ENCODE results near the gene PLAU. TPM values are rescaled to one million over a fixed set of nuclear protein-coding genes. Genes with fewer than 3 reads are reported as not detected.

PLAU gene
- total and polyA plus RNA-seq, 2 donors (not counting 1 experiment from before 2014, with no cell fraction given) = 93.6 to 98.9 TPM

- Histone ChIP-seq H4K20me1 (ENCODE audit: control insufficient read depth, extremely low read depth, insufficient read depth, low read length) (no peaks in the 10 kb centered on the region), H3K79me2 (ENCODE audit: control insufficient read depth, insufficient read depth, low read length) (no peaks in the 10 kb centered on the region), H3K9me3 (ENCODE audit: control insufficient read depth, insufficient read depth, low read depth, low read length) (no peaks in the 10 kb centered on the region), H3K27ac (ENCODE audit: insufficient read depth, low read length) (peak overlapping the region; percentile 10), H3K4me2 (ENCODE audit: extremely low read depth, insufficient read depth, low read length) (no peak overlapping the region), H2AFZ (ENCODE audit: low read length) (peak overlapping the region; percentile 41), H3K36me3 (ENCODE audit: control insufficient read depth, insufficient read depth, low read length) (peaks cover 8% of the 10 kb centered on the region), H3K4me1 (ENCODE audit: control insufficient read depth, extremely low read depth, insufficient read depth, low read length) (no peaks in the 10 kb centered on the region), H3K9ac (ENCODE audit: insufficient read depth, low read length) (no peak overlapping the region), H3K27me3 (ENCODE audit: control insufficient read depth, insufficient read depth, low read length) (no peaks in the 10 kb centered on the region), H3K4me3 (replicated peaks in 1 of 4; ENCODE audit: control extremely low read depth in 1 of 4, insufficient read depth in 1 of 4, low read depth in 3 of 4, low read length in 4 of 4) (no peak overlapping the region)
- TF ChIP-seq EZH2 (IDR thresholded peaks at IDR 0.05; ENCODE audit: low read length, missing control alignments) (no peak), CTCF (conservative IDR thresholded peaks at IDR 0.05 in 1 of 2, IDR thresholded peaks at IDR 0.05 in 1 of 2; ENCODE audit: low read depth in 1 of 2, low read length in 2 of 2) (no peak)
- no peak for DNase-seq (ENCODE audit: low read depth in 2 of 2)
Measured at GRCh38 chr10:73920089-73920488, 9.2 kb downstream of the PLAU start.

GRCh38 chr10:73922007-73922863 lies 11.3 kb downstream of the PLAU start:
- Histone ChIP-seq H3K4me3 (replicated peaks in 1 of 4; ENCODE audit: control extremely low read depth in 1 of 4, insufficient read depth in 1 of 4, low read depth in 3 of 4, low read length in 4 of 4) (no peak overlapping the region), H3K79me2 (ENCODE audit: control insufficient read depth, insufficient read depth, low read length) (no peaks in the 10 kb centered on the region), H3K9me3 (ENCODE audit: control insufficient read depth, insufficient read depth, low read depth, low read length) (no peaks in the 10 kb centered on the region), H3K27me3 (ENCODE audit: control insufficient read depth, insufficient read depth, low read length) (no peaks in the 10 kb centered on the region), H2AFZ (ENCODE audit: low read length) (no peak overlapping the region), H3K4me2 (ENCODE audit: extremely low read depth, insufficient read depth, low read length) (no peak overlapping the region), H3K36me3 (ENCODE audit: control insufficient read depth, insufficient read depth, low read length) (no peaks in the 10 kb centered on the region), H4K20me1 (ENCODE audit: control insufficient read depth, extremely low read depth, insufficient read depth, low read length) (no peaks in the 10 kb centered on the region), H3K27ac (ENCODE audit: insufficient read depth, low read length) (no peak overlapping the region), H3K4me1 (ENCODE audit: control insufficient read depth, extremely low read depth, insufficient read depth, low read length) (no peaks in the 10 kb centered on the region), H3K9ac (ENCODE audit: insufficient read depth, low read length) (no peak overlapping the region)
- no peak for TF ChIP-seq EZH2 (IDR thresholded peaks at IDR 0.05; ENCODE audit: low read length, missing control alignments)
- TF ChIP-seq CTCF (conservative IDR thresholded peaks at IDR 0.05 in 1 of 2, IDR thresholded peaks at IDR 0.05 in 1 of 2; ENCODE audit: low read depth in 1 of 2, low read length in 2 of 2) = no peak
- no peak for DNase-seq (ENCODE audit: low read depth in 2 of 2)

- no peaks in the 10 kb centered on the region for H4K20me1 ChIP-seq (ENCODE audit: control insufficient read depth, extremely low read depth, insufficient read depth, low read length)
- H3K27me3 ChIP-seq (ENCODE audit: control insufficient read depth, insufficient read depth, low read length) = no peaks in the 10 kb centered on the region
- TF ChIP-seq CTCF (conservative IDR thresholded peaks at IDR 0.05 in 1 of 2, IDR thresholded peaks at IDR 0.05 in 1 of 2; ENCODE audit: low read depth in 1 of 2, low read length in 2 of 2) (no peak), EZH2 (IDR thresholded peaks at IDR 0.05; ENCODE audit: low read length, missing control alignments) (no peak)
- H3K27ac ChIP-seq (ENCODE audit: insufficient read depth, low read length) = no peak overlapping the region
- H3K9ac ChIP-seq (ENCODE audit: insufficient read depth, low read length) = no peak overlapping the region
- no peak overlapping the region for H3K4me3 ChIP-seq (replicated peaks in 1 of 4; ENCODE audit: control extremely low read depth in 1 of 4, insufficient read depth in 1 of 4, low read depth in 3 of 4, low read length in 4 of 4)
- H2AFZ ChIP-seq (ENCODE audit: low read length) = no peak overlapping the region
- no peak for DNase-seq (ENCODE audit: low read depth in 2 of 2)
- H3K36me3 ChIP-seq (ENCODE audit: control insufficient read depth, insufficient read depth, low read length) = no peaks in the 10 kb centered on the region
- no peaks in the 10 kb centered on the region for H3K9me3 ChIP-seq (ENCODE audit: control insufficient read depth, insufficient read depth, low read depth, low read length)
- no peaks in the 10 kb centered on the region for H3K79me2 ChIP-seq (ENCODE audit: control insufficient read depth, insufficient read depth, low read length)
- H3K4me2 ChIP-seq (ENCODE audit: extremely low read depth, insufficient read depth, low read length) = no peak overlapping the region
- no peaks in the 10 kb centered on the region for H3K4me1 ChIP-seq (ENCODE audit: control insufficient read depth, extremely low read depth, insufficient read depth, low read length)
Measured at GRCh38 chr10:73922864-73923133, 11.9 kb downstream of the PLAU start.
